Testis (tissue), 3 donors: ENCODE measurements around the gene ADGRB3. TPM values are rescaled to one million over a fixed set of nuclear protein-coding genes. Genes with fewer than 3 reads are reported as not detected.

Experiments used
- DNase-seq: peaks from one replicate; pipeline ENCODE4 v3.0.0-alpha.2; 2019
- H3K27ac ChIP-seq, 2 donors: fragments of 200-600 bp; sonication (generic); one replicate each; pipeline ENCODE4 v1.5.1; 2019
- H3K27me3 ChIP-seq: fragments of 200-600 bp; sonication (generic); one replicate; pipeline ENCODE4 v1.5.1; 2019
- H3K36me3 ChIP-seq: fragments of 200-600 bp; sonication (generic); one replicate; pipeline ENCODE4 v1.5.1; 2017; ENCODE audit warnings: low read depth; ENCODE audit errors: missing control alignments
- H3K4me1 ChIP-seq: fragments of 200-600 bp; sonication (generic); one replicate; pipeline ENCODE4 v1.5.1; 2019
- H3K4me3 ChIP-seq, 2 donors: fragments of 200-600 bp; sonication (generic); one replicate each; pipeline ENCODE4 v1.5.1; 2017 to 2019
- H3K9me3 ChIP-seq: fragments of 200-600 bp; sonication (generic); one replicate; pipeline ENCODE4 v1.5.1; 2017
- CTCF ChIP-seq, 3 experiments: fragments of 450-650 bp in 2 of 3; fragments of 200-600 bp in 1 of 3; sonication (generic) in 1 of 3; IDR thresholded peaks; one replicate each; pipeline ENCODE4 v1.5.1; 2016 to 2019; ENCODE audit warnings: antibody characterized with exemption in 3 of 3, mild to moderate bottlenecking in 2 of 3, moderate library complexity in 1 of 3
- POLR2A ChIP-seq: fragments of 450-650 bp; IDR thresholded peaks from one replicate; pipeline ENCODE4 v1.6.1; 2017; ENCODE audit warnings: antibody characterized with exemption, mild to moderate bottlenecking, moderate library complexity
- WGBS, 2 donors: methylation state at CpG; one replicate each; pipeline ENCODE4 v1.1.5; 2018; 5-methylcytosine and 5-hydroxymethylcytosine counted together
- intact Hi-C: fragments of 100-400 bp; cut with DNase I; formaldehyde crosslinking; loops from one replicate; pipeline ENCODE4 v1.15.1; 2023; ENCODE audit warnings: low total_unique reads
- polyA plus RNA-seq: library from polyadenylated mRNA; stranded (reverse); fragments of 350-450 nt; fragmentation: Illumina TruSeq; extraction: RNeasy Lipid Tissue Mini Kit (QIAGEN cat#74804); gene quantifications from one replicate; pipeline ENCODE4 v1.2.3, GENCODE V29; 2014; ENCODE audit warnings: low read depth, low replicate concordance; ENCODE audit not compliant: insufficient read depth
- total RNA-seq, 2 donors: library from RNA; depleted of rRNA; stranded (reverse); fragments of >200 nt; gene quantifications; one replicate each; pipeline ENCODE4 v1.2.3, GENCODE V29; 2016

Gene ADGRB3
- total and polyA plus RNA-seq, 3 donors from 2014 or later: 3.2 to 5.7 (median 4.3) TPM

GRCh38 chr6:69096681-69097080 is 461.6 kb downstream of the ADGRB3 start:
- intact Hi-C loops: no loop called here
- no peak for DNase-seq
- H3K27ac ChIP-seq: no peak overlapping the region
- H3K4me1 ChIP-seq: no peaks in the 10 kb centered on the region
- 87 to 100% methylated on average over 1 of the region's 1 CpG for whole genome bisulfite sequencing, 2 donors
- H3K4me3 ChIP-seq: no peak overlapping the region
- H3K36me3 ChIP-seq: no peaks in the 10 kb centered on the region
- H3K9me3 ChIP-seq: no peaks in the 10 kb centered on the region
- TF ChIP-seq POLR2A (no peak), CTCF (IDR thresholded peaks at IDR 0.05) (no peak)
- no peaks in the 10 kb centered on the region for H3K27me3 ChIP-seq

GRCh38 chr6:69097948-69098347 is 462.9 kb downstream of the ADGRB3 start:
- no peaks in the 10 kb centered on the region for H3K4me1 ChIP-seq
- TF ChIP-seq CTCF (IDR thresholded peaks at IDR 0.05): no peak
- TF ChIP-seq POLR2A: no peak
- no peak for DNase-seq

GRCh38 chr6:69098910-69099309 is 463.8 kb downstream of the ADGRB3 start:
- no peak overlapping the region for H3K27ac ChIP-seq
- intact Hi-C loops: no loop called here
- H3K36me3 ChIP-seq: no peaks in the 10 kb centered on the region
- no peaks in the 10 kb centered on the region for H3K4me1 ChIP-seq
- H3K9me3 ChIP-seq: no peaks in the 10 kb centered on the region
- DNase-seq: no peak
- no peak overlapping the region for H3K4me3 ChIP-seq
- no peaks in the 10 kb centered on the region for H3K27me3 ChIP-seq
- TF ChIP-seq CTCF (IDR thresholded peaks at IDR 0.05) (no peak), POLR2A (no peak)

More at GRCh38 chr6:69097948-69098347, 462.9 kb downstream of the ADGRB3 start:
- Histone ChIP-seq H3K4me3 (no peak overlapping the region), H3K27ac (no peak overlapping the region), H3K27me3 (no peaks in the 10 kb centered on the region), H3K36me3 (no peaks in the 10 kb centered on the region), H3K9me3 (no peaks in the 10 kb centered on the region)
- intact Hi-C loops: no loop called here

DNA sequence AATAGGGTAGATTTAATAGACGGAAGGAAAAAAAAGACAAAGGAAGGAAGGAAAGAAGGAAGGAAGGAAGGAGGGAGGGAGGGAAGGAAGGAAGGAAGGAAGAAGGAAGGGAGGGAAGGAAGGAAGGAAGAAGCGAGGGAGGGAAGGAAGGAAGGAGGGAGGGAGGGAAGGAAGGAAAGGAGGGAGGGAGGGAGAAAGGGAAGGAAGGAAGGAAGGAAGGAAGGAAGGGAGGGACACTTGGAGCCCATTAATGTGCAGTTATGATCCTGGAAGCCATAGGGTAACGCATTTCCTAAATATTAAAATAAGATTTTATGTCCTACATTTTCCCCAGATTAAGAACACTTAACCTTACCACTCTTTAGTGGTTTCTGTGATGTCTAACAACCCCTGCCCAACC is 465.7 kb downstream of the ADGRB3 start:
- intact Hi-C loops: no loop called here
- DNase-seq: no peak
- Histone ChIP-seq H3K36me3 (no peaks in the 10 kb centered on the region), H3K9me3 (no peaks in the 10 kb centered on the region), H3K4me1 (no peaks in the 10 kb centered on the region), H3K27ac (no peak overlapping the region), H3K27me3 (no peaks in the 10 kb centered on the region), H3K4me3 (no peak overlapping the region)
- TF ChIP-seq POLR2A (no peak), CTCF (IDR thresholded peaks at IDR 0.05) (no peak)
- 86 to 100% methylated on average over 2 of the region's 3 CpGs for WGBS, 2 donors

DNA sequence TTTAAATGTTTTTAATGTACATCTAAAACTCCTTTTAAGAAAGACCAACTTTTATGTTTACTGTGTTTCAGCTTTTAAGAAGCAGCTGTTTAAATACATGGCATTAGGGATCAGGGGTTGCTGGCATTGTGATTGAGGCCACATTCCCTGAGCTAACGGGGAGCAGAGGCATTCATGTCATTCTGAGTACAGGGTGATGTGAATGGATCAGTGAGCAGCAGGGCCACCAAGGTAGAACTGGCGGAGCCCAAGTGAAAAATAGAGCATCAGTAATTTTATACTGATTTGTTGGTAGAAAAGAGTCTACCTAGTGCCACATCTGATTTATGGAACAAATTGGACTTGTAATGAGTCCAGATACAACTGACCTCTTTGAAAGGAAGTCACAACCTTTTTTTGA is 467.3 kb downstream of the ADGRB3 start:
- no peaks in the 10 kb centered on the region for H3K27me3 ChIP-seq
- WGBS, 2 donors: 66 to 76% methylated on average over 2 of the region's 2 CpGs
- no peak overlapping the region for H3K27ac ChIP-seq
- no peaks in the 10 kb centered on the region for H3K36me3 ChIP-seq
- DNase-seq: no peak
- H3K9me3 ChIP-seq: no peaks in the 10 kb centered on the region
- no peaks in the 10 kb centered on the region for H3K4me1 ChIP-seq
- TF ChIP-seq POLR2A: no peak
- no peak for TF ChIP-seq CTCF (IDR thresholded peaks at IDR 0.05)
- intact Hi-C loops: no loop called here
- H3K4me3 ChIP-seq: no peak overlapping the region
